A549 (cell line): ENCODE measurements around the gene PRKAR2B. TPM values are rescaled to one million over a fixed set of nuclear protein-coding genes. Genes with fewer than 3 reads are reported as not detected.

ENCODE experiments used
- ATAC-seq, 2 experiments: fragments of 200-7000 bp in 1 of 2; fragments of >200 bp in 1 of 2; cut with Nextera tagmentation in 1 of 2; cut with Tn5 transposase in 1 of 2; 3 replicates each; pipeline versions ENCODE4 v1.8.0 to v1.9.1; 2018 to 2020; ENCODE audit warnings: mild to moderate bottlenecking in 1 of 2, moderate library complexity in 1 of 2
- CTCF ChIA-PET: fragments of 300-600 bp; sonication (Branson Sonifier 250); formaldehyde crosslinking; extraction: SDS; loops from one replicate; lab custom pipeline; 2021; ENCODE audit warnings: antibody characterized with exemption, inconsistent platforms; lab: Yijun Ruan, JAX
- POLR2A ChIA-PET: fragments of 350-600 bp; formaldehyde crosslinking; extraction: SDS; loops from one replicate; lab custom pipeline; 2021; ENCODE audit warnings: antibody characterized with exemption, inconsistent platforms; lab: Yijun Ruan, JAX
- DNase-seq, 2 experiments: peaks; one replicate each; pipeline versions ENCODE4 v3.0.0 to v3.0.0-alpha.2; 2011 to 2016; ENCODE audit warnings: low read depth in 1 of 2, low spot score in 1 of 2
- FAIRE-seq: peaks from 2 replicates; lab custom pipeline; 2011; peaks lifted over from hg19 to GRCh38; lab: Jason Lieb, UNC
- H3K27ac ChIP-seq, 2 experiments: fragments of >200 bp; sonication (Bioruptor Twin); formaldehyde crosslinking; 3 replicates each; pipeline ENCODE4 v1.5.1; 2016 to 2017
- H3K4me1 ChIP-seq: fragments of >200 bp; sonication (Bioruptor Twin); formaldehyde crosslinking; 3 replicates; pipeline ENCODE4 v1.6.1; 2016
- H3K4me2 ChIP-seq: fragments of >200 bp; sonication (Bioruptor Twin); formaldehyde crosslinking; 3 replicates; pipeline ENCODE4 v1.6.1; 2016
- H3K4me3 ChIP-seq: fragments of >200 bp; sonication (Bioruptor Twin); formaldehyde crosslinking; 3 replicates; pipeline ENCODE4 v1.5.1; 2016
- H3K9me3 ChIP-seq: fragments of >200 bp; sonication (Bioruptor Twin); formaldehyde crosslinking; 3 replicates; pipeline ENCODE4 v1.6.1; 2016
- ATOH8 ChIP-seq: fragments of 250-450 bp; sonication (Bioruptor Pico); IDR thresholded peaks from 2 replicates; pipeline ENCODE4 v1.5.0; 2020; ENCODE audit warnings: low read depth, mild to moderate bottlenecking, moderate library complexity
- BHLHE40 ChIP-seq: IDR thresholded peaks from 2 replicates; pipeline ENCODE4 v1.6.1; 2012; ENCODE audit warnings: low read depth, low read length, inconsistent platforms
- CBX2 ChIP-seq: fragments of 200-600 bp; sonication (generic); IDR thresholded peaks from 2 replicates; pipeline ENCODE4 v1.6.1; 2016; ENCODE audit warnings: low read depth, mild to moderate bottlenecking, borderline replicate concordance
- CEBPB ChIP-seq, 2 experiments: fragments of >200 bp in 1 of 2; sonication (Bioruptor Twin) in 1 of 2; formaldehyde crosslinking in 1 of 2; IDR thresholded peaks; 2 replicates each; pipeline ENCODE4 v1.6.1; 2012 to 2016
- CHD2 ChIP-seq: fragments of 150-350 bp; IDR thresholded peaks from 2 replicates; pipeline ENCODE4 v1.6.1; 2014; ENCODE audit warnings: low read length; ENCODE audit not compliant: partially characterized antibody
- E2F6 ChIP-seq: IDR thresholded peaks from 2 replicates; pipeline ENCODE4 v1.6.1; 2012; ENCODE audit warnings: low read depth, borderline replicate concordance
- EHMT2 ChIP-seq: fragments of 200-600 bp; sonication (generic); IDR thresholded peaks from 2 replicates; pipeline ENCODE4 v1.6.1; 2016; ENCODE audit warnings: antibody characterized with exemption, low read depth, mild to moderate bottlenecking, moderate library complexity
- ESRRA ChIP-seq: fragments of 150-350 bp; IDR thresholded peaks from 2 replicates; pipeline ENCODE4 v1.6.1; 2014; ENCODE audit warnings: mild to moderate bottlenecking, low read length, borderline replicate concordance
- FOSL2 ChIP-seq, 2 experiments: fragments of 450-650 bp in 1 of 2; fragments of >200 bp in 1 of 2; sonication (Bioruptor Twin) in 1 of 2; formaldehyde crosslinking; IDR thresholded peaks; 2 replicates each; pipeline versions ENCODE4 v1.5.0 to v1.6.1; 2016 to 2020; ENCODE audit warnings: mild to moderate bottlenecking in 1 of 2, moderate library complexity in 1 of 2
- FOXS1 ChIP-seq: fragments of 250-450 bp; sonication (Bioruptor Pico); IDR thresholded peaks from 2 replicates; pipeline ENCODE4 v1.5.0; 2020; ENCODE audit warnings: mild to moderate bottlenecking, moderate library complexity
- HEYL ChIP-seq: fragments of 250-450 bp; sonication (Bioruptor Pico); IDR thresholded peaks from 2 replicates; pipeline ENCODE4 v1.8.0; 2021; ENCODE audit warnings: mild to moderate bottlenecking, moderate library complexity
- HMGXB4 ChIP-seq: fragments of 250-450 bp; sonication (Bioruptor Pico); IDR thresholded peaks from 2 replicates; pipeline ENCODE4 v1.5.0; 2021; ENCODE audit warnings: mild to moderate bottlenecking, moderate library complexity, borderline replicate concordance
- HOXA7 ChIP-seq: fragments of 250-450 bp; sonication (Bioruptor Pico); IDR thresholded peaks from 2 replicates; pipeline ENCODE4 v1.5.0; 2020; ENCODE audit warnings: mild to moderate bottlenecking, moderate library complexity
- KDM1A ChIP-seq: fragments of 200-600 bp; sonication (generic); IDR thresholded peaks from 2 replicates; pipeline ENCODE4 v1.6.1; 2016; ENCODE audit warnings: low read depth, mild to moderate bottlenecking
- MYC ChIP-seq: IDR thresholded peaks from 2 replicates; pipeline ENCODE4 v1.6.1; 2012; ENCODE audit warnings: mild to moderate bottlenecking, inconsistent platforms, low read length, improper control_type of control experiment, borderline replicate concordance
- NFE2L2 ChIP-seq: fragments of 150-350 bp; conservative IDR thresholded peaks from 2 replicates; pipeline ENCODE4 v1.6.1; 2014; ENCODE audit warnings: low read length
- NPAS2 ChIP-seq: fragments of 250-450 bp; sonication (Bioruptor Pico); IDR thresholded peaks from 2 replicates; pipeline ENCODE4 v1.8.0; 2022; ENCODE audit warnings: mild to moderate bottlenecking, moderate library complexity, borderline replicate concordance
- PBX3 ChIP-seq: IDR thresholded peaks from 2 replicates; pipeline ENCODE4 v1.6.1; 2012
- POLR2AphosphoS2 ChIP-seq: conservative IDR thresholded peaks from 2 replicates; pipeline ENCODE4 v1.6.1; 2012; ENCODE audit warnings: low read length, improper control_type of control experiment, inconsistent platforms
- RARB ChIP-seq: fragments of 250-450 bp; sonication (Bioruptor Pico); IDR thresholded peaks from 2 replicates; pipeline ENCODE4 v1.8.0; 2021; ENCODE audit warnings: mild to moderate bottlenecking, moderate library complexity
- RFX5 ChIP-seq: fragments of 450-650 bp; IDR thresholded peaks from 2 replicates; pipeline ENCODE4 v1.7.1; 2014; ENCODE audit warnings: antibody characterized with exemption, mild to moderate bottlenecking, moderate library complexity
- SMC3 ChIP-seq: fragments of >200 bp; sonication (Bioruptor Twin); formaldehyde crosslinking; IDR thresholded peaks from 3 replicates; pipeline ENCODE4 v1.6.1; 2018; ENCODE audit warnings: inconsistent platforms
- ZC3H11A ChIP-seq: fragments of 450-650 bp; IDR thresholded peaks from 2 replicates; pipeline ENCODE4 v1.6.1; 2014; ENCODE audit warnings: antibody characterized with exemption, mild to moderate bottlenecking
- ZNF302 ChIP-seq: fragments of 250-450 bp; sonication (Bioruptor Pico); IDR thresholded peaks from 2 replicates; pipeline ENCODE4 v1.9.0; 2021; ENCODE audit warnings: inconsistent platforms, mild to moderate bottlenecking, moderate library complexity
- ZSCAN20 ChIP-seq: fragments of 250-450 bp; sonication (Bioruptor Pico); IDR thresholded peaks from 2 replicates; pipeline ENCODE4 v1.8.0; 2022; ENCODE audit warnings: mild to moderate bottlenecking, moderate library complexity
- WGBS: methylation state at CpG from one replicate; pipeline ENCODE4 v1.1.6; 2017; ENCODE audit errors: missing lambda C conversion rate; 5-methylcytosine and 5-hydroxymethylcytosine counted together
- polyA plus RNA-seq, 4 experiments: library from polyadenylated mRNA; depleted of rRNA in 3 of 4; stranded (reverse); fragments of >200 nt; fragmentation: RNase III in 1 of 4; extraction: RNeasy Plus Mini Kit Qiagen cat#74134 plus additional on column Dnase treatment in 1 of 4; gene quantifications; 2 replicates in 3 of 4; 3 replicates in 1 of 4; pipeline ENCODE4 v1.2.3, GENCODE V29; 2011 to 2017
- TF ChIP-seq, protein P1 (sequence below): IDR thresholded peaks from 2 replicates; pipeline ENCODE4 v1.6.1; 2012
- TF ChIP-seq, protein P2 (sequence below): fragments of >200 bp; sonication (Bioruptor Twin); formaldehyde crosslinking; IDR thresholded peaks from 2 replicates; pipeline ENCODE4 v1.6.1; 2016

PRKAR2B gene
- polyA plus RNA-seq, 2 of the 4 experiments (the other 2 are of a cell fraction), result 3.6 to 4.4 TPM

DNA sequence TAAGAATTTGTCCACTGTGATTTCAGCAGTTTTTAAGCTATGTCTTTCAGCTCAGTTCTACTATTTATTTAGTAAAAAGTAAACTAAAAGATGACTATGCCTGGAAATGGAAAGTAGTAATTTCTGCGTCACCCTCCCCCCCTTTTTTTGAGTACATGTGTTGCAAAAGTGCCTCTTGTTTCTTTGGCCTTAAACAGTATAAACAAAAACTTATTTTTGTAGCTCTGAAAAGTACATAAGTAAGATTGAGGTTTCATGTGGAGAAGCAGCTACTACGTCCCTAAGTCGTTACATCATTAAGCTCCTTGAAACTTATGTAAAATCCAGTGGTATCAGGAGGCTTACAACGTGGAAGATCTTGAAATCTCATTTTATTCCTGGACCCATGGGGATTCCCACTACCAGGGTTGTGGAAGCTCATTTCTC, 78.0 kb downstream of the PRKAR2B start:
- no peak for TF ChIP-seq NPAS2 (CRISPR knock-in tag)
- peak; percentile 15 to 16; a peak in 1 of 4 replicates for TF ChIP-seq CEBPB (IDR thresholded peaks at IDR 0.05)
- no peak for TF ChIP-seq POLR2AphosphoS2
- TF ChIP-seq RARB (CRISPR knock-in tag), result no peak
- TF ChIP-seq NFE2L2, result no peak
- DNase-seq (peak in 1 of 2 experiments; percentile 11), FAIRE-seq (no peak), ATAC-seq (no peak; a peak in 1 of 6 replicates)
- CTCF ChIA-PET, result interaction anchor here (1.0 to 1.5 kb wide), 3 partner anchors 9 to 580 kb away, joined by 3 to 5 read pairs (median 3); no protein-coding TSS in a partner anchor
- 7% methylated on average over 4 of the region's 4 CpGs for WGBS
- no peak overlapping the region for H3K4me3 ChIP-seq
- POLR2A ChIA-PET, result no interaction called here
- peak overlapping the region; percentile 67 for H3K4me2 ChIP-seq
- peaks cover 22% of the 10 kb centered on the region for H3K4me1 ChIP-seq
- H3K27ac ChIP-seq, result peak overlapping the region; percentile 21 to 30; a peak in 2 of 6 replicates
- no peaks in the 10 kb centered on the region for H3K9me3 ChIP-seq

DNA sequence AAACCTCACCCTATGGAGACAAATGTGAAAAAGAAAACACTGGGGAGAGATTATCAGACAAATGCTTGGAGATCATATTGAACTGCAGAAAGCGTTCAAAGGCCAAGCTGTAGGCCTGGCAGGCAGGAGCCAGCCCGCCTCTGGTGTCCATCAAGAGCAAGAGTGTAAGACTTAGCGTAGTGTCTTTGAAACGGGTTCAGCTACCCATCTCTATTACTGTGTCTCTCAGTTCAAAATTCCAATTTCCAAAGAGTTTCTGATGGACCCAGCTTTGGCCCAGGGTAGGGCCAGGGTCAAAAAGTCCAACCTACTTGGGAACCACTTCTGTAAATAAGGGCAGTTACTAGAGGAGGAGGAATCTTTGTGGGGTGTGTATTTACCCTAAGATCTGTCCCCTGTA, 78.9 kb downstream of the PRKAR2B start:
- 95% methylated on average over 4 of the region's 4 CpGs for WGBS
- ChIA-PET POLR2A (no interaction called here), CTCF (interaction anchor here (0.6 to 1.5 kb wide), 3 partner anchors 27 to 581 kb away, joined by 3 to 5 read pairs (median 5); no protein-coding TSS in a partner anchor)
- no peak for FAIRE-seq
- no peak overlapping the region for H3K4me3 ChIP-seq
- H3K4me1 ChIP-seq, result peaks cover 18% of the 10 kb centered on the region
- no peaks in the 10 kb centered on the region for H3K9me3 ChIP-seq
- TF ChIP-seq HOXA7, result no peak
- no peak for TF ChIP-seq NPAS2 (CRISPR knock-in tag)
- no peak for TF ChIP-seq HMGXB4 (CRISPR knock-in tag)
- TF ChIP-seq BHLHE40, result no peak
- TF ChIP-seq ZC3H11A, result no peak
- TF ChIP-seq RFX5, result no peak
- TF ChIP-seq KDM1A, result no peak
- no peak for TF ChIP-seq MYC
- no peak for TF ChIP-seq SMC3
- TF ChIP-seq E2F6, result no peak
- no peak for TF ChIP-seq ATOH8
- no peak for DNase-seq
- H3K4me2 ChIP-seq, result no peak overlapping the region
- H3K27ac ChIP-seq, result no peak overlapping the region
- no peak for ATAC-seq

DNA sequence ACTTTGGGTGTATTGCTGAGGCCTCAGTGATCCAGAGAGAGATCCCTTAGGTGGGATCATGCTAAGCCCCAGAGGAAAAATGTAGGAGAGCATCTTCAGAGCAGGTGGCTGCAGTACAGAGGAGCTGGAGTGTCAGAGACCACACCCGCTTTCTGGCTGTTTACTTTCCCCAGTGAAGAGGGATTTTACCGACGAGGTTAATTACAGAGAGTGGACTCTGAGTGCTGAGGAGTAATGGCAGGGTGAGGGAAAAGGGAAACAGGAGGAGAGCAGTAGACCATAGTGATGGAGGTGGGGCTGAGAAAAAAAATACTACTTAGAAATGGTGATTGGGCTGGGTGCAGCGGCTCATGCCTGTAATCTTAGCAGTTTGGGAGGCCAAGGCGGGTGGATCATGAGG, 81.0 kb downstream of the PRKAR2B start:
- TF ChIP-seq PBX3 (no peak), CBX2 (no peak), RFX5 (no peak), FOSL2 (IDR thresholded peaks at IDR 0.05) (no peak), FOSL2 (CRISPR knock-in tag; IDR thresholded peaks at IDR 0.05) (no peak), FOXS1 (no peak), NPAS2 (CRISPR knock-in tag) (no peak), EHMT2 (no peak), ZNF302 (CRISPR knock-in tag) (no peak), CHD2 (no peak), ESRRA (no peak), ZSCAN20 (no peak), HEYL (CRISPR knock-in tag) (no peak), RARB (CRISPR knock-in tag) (no peak)
- TF ChIP-seq, protein P1, sequence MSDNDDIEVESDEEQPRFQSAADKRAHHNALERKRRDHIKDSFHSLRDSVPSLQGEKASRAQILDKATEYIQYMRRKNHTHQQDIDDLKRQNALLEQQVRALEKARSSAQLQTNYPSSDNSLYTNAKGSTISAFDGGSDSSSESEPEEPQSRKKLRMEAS, result no peak
- TF ChIP-seq, protein P2, sequence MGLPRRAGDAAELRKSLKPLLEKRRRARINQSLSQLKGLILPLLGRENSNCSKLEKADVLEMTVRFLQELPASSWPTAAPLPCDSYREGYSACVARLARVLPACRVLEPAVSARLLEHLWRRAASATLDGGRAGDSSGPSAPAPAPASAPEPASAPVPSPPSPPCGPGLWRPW, result no peak

More for the DNA sequence above, 81.0 kb downstream of the PRKAR2B start:
- DNase-seq, result no peak
- Histone ChIP-seq H3K27ac (no peak overlapping the region), H3K4me1 (peaks cover 13% of the 10 kb centered on the region), H3K4me2 (no peak overlapping the region), H3K9me3 (no peaks in the 10 kb centered on the region), H3K4me3 (no peak overlapping the region)
- no peak for FAIRE-seq
- 54% methylated on average over 5 of the region's 5 CpGs for WGBS
- ChIA-PET CTCF (interaction anchor here (0.6 to 3.2 kb wide), 3 partner anchors 22 to 550 kb away, joined by 3 to 8 read pairs (median 3); no protein-coding TSS in a partner anchor), POLR2A (no interaction called here)
- ATAC-seq, result no peak
